ENCODE results near the gene MYO5A. TPM values are rescaled to one million over a fixed set of nuclear protein-coding genes. Genes with fewer than 3 reads are reported as not detected.
A peak's percentile ranks its signal among the peaks of the same experiment; 100 is the strongest.

The MYO5A gene
- total RNA-seq, 1 donor from 2014 or later = 6.5 TPM

GRCh38 chr15:52282418-52282817 lies 246.3 kb downstream of the MYO5A start:
- Histone ChIP-seq H3K4me3 (no peak overlapping the region), H3K27ac (replicated peaks) (no peak overlapping the region), H3K27me3 (ENCODE audit: low read depth) (no peaks in the 10 kb centered on the region), H3K9me3 (replicated peaks) (no peaks in the 10 kb centered on the region), H3K4me1 (peaks cover 13% of the 10 kb centered on the region), H3K36me3 (peaks cover 12% of the 10 kb centered on the region)
- no peak for DNase-seq
- no peak for TF ChIP-seq CTCF (IDR thresholded peaks at IDR 0.05; ENCODE audit: borderline replicate concordance)
- intact Hi-C loops (cut with micrococcal nuclease) = no loop called here

- intact Hi-C loops (cut with micrococcal nuclease) = no loop called here
- Histone ChIP-seq H3K9me3 (replicated peaks) (no peaks in the 10 kb centered on the region), H3K27ac (replicated peaks) (peak overlapping the region; percentile 27), H3K36me3 (peaks cover 12% of the 10 kb centered on the region), H3K4me1 (peaks cover 13% of the 10 kb centered on the region), H3K4me3 (no peak overlapping the region), H3K27me3 (ENCODE audit: low read depth) (no peaks in the 10 kb centered on the region)
- peak; percentile 62 for DNase-seq
- TF ChIP-seq CTCF (IDR thresholded peaks at IDR 0.05; ENCODE audit: borderline replicate concordance) = no peak
These were observed 247.3 kb downstream of the MYO5A start for GRCh38 chr15:52281085-52282035.

- Histone ChIP-seq H3K4me1 (peaks cover 13% of the 10 kb centered on the region), H3K27me3 (ENCODE audit: low read depth) (no peaks in the 10 kb centered on the region), H3K9me3 (replicated peaks) (no peaks in the 10 kb centered on the region), H3K4me3 (no peak overlapping the region), H3K36me3 (peaks cover 12% of the 10 kb centered on the region), H3K27ac (replicated peaks) (peak overlapping the region; percentile 6)
- intact Hi-C loops (cut with micrococcal nuclease) = no loop called here
- TF ChIP-seq CTCF (IDR thresholded peaks at IDR 0.05; ENCODE audit: borderline replicate concordance) = no peak
- DNase-seq = no peak
These were observed 248.2 kb downstream of the MYO5A start for GRCh38 chr15:52280326-52281084.

GRCh38 chr15:52278636-52279367 lies 249.9 kb downstream of the MYO5A start:
- Histone ChIP-seq H3K4me1 (peaks cover 13% of the 10 kb centered on the region), H3K27ac (replicated peaks) (no peak overlapping the region), H3K9me3 (replicated peaks) (no peaks in the 10 kb centered on the region), H3K36me3 (peaks cover 12% of the 10 kb centered on the region), H3K4me3 (no peak overlapping the region), H3K27me3 (ENCODE audit: low read depth) (no peaks in the 10 kb centered on the region)
- intact Hi-C loops (cut with micrococcal nuclease) = no loop called here
- no peak for DNase-seq
- no peak for TF ChIP-seq CTCF (IDR thresholded peaks at IDR 0.05; ENCODE audit: borderline replicate concordance)

GRCh38 chr15:52278135-52278534 lies 250.5 kb downstream of the MYO5A start:
- peaks cover 13% of the 10 kb centered on the region for H3K4me1 ChIP-seq
- no peak for TF ChIP-seq CTCF (IDR thresholded peaks at IDR 0.05; ENCODE audit: borderline replicate concordance)
- no peak for DNase-seq
- peaks cover 12% of the 10 kb centered on the region for H3K36me3 ChIP-seq
- no peaks in the 10 kb centered on the region for H3K9me3 ChIP-seq (replicated peaks)
- H3K4me3 ChIP-seq = no peak overlapping the region
- H3K27ac ChIP-seq (replicated peaks) = no peak overlapping the region
- intact Hi-C loops (cut with micrococcal nuclease) = no loop called here
- H3K27me3 ChIP-seq (ENCODE audit: low read depth) = no peaks in the 10 kb centered on the region
